Ramos (cell line): ENCODE measurements around the gene CDC6.

Experiments
- in situ Hi-C: fragments of 300-500 bp; cut with MboI; formaldehyde crosslinking; loops from one replicate; pipeline ENCODE4 v1.14.3; 2022; ENCODE audit warnings: low sequenced_read_pairs; ENCODE audit not compliant: unreplicated experiment

Gene CDC6

GRCh38 chr17:40349895-40350688 lies 62.4 kb downstream of the CDC6 start:
- in situ Hi-C loops = loop anchor here (5.0 kb wide), 2 partner anchors 43 to 148 kb away; partner anchors contain the start of gene RARA

GRCh38 chr17:40350689-40351358 lies 63.1 kb downstream of the CDC6 start:
- in situ Hi-C loops = loop anchor here (5.0 kb wide), 2 partner anchors 44 to 149 kb away; partner anchors contain the start of gene RARA

- in situ Hi-C loops = loop anchor here (5.0 kb wide), 2 partner anchors 44 to 149 kb away; partner anchors contain the start of gene RARA
Observed at GRCh38 chr17:40351359-40352236, 63.9 kb downstream of the CDC6 start.

GRCh38 chr17:40352237-40352778 lies 64.6 kb downstream of the CDC6 start:
- in situ Hi-C loops = loop anchor here (5.0 kb wide), 2 partner anchors 45 to 150 kb away; partner anchors contain the start of gene RARA

GRCh38 chr17:40352779-40353394 lies 65.2 kb downstream of the CDC6 start:
- in situ Hi-C loops = loop anchor here (5.0 kb wide), 2 partner anchors 46 to 151 kb away; partner anchors contain the start of gene RARA
